CD14-positive monocyte (primary cell): ENCODE measurements around the gene RBFOX2. TPM values are rescaled to one million over a fixed set of nuclear protein-coding genes. Genes with fewer than 3 reads are reported as not detected.

Experiments
- DNase-seq, 3 donors: peaks; one replicate each; pipeline ENCODE4 v3.0.0-alpha.2; 2011 to 2022
- H2AFZ ChIP-seq: 2 replicates; pipeline ENCODE4 v1.6.0; 2012; ENCODE audit warnings: mild to moderate bottlenecking, low read depth, low read length, inconsistent platforms; ENCODE audit not compliant: insufficient read depth, poor library complexity, severe bottlenecking
- H3K27ac ChIP-seq, 2 donors: 1 replicate in 1 of 2; 2 replicates in 1 of 2; pipeline ENCODE4 v1.5.1; 2012 to 2013; ENCODE audit warnings: low read length in 2 of 2, control low read depth in 1 of 2, inconsistent platforms in 1 of 2, low read depth in 1 of 2, mild to moderate bottlenecking in 1 of 2
- H3K27me3 ChIP-seq, 2 donors: one replicate each; pipeline versions ENCODE4 v1.6.0 to v1.6.1; 2011 to 2013; ENCODE audit warnings: low read length in 2 of 2; ENCODE audit not compliant: control insufficient read depth in 2 of 2, insufficient read depth in 2 of 2
- H3K36me3 ChIP-seq, 2 donors: replicated peaks in 1 of 2; 1 replicate in 1 of 2; 2 replicates in 1 of 2; pipeline versions ENCODE4 v1.5.1 to v1.6.1; 2012 to 2013; ENCODE audit warnings: low read length in 2 of 2, control low read depth in 1 of 2, inconsistent platforms in 1 of 2, mild to moderate bottlenecking in 1 of 2; ENCODE audit not compliant: insufficient read depth in 2 of 2, control insufficient read depth in 1 of 2
- H3K4me1 ChIP-seq, 2 donors: 1 replicate in 1 of 2; 2 replicates in 1 of 2; pipeline versions ENCODE4 v1.5.1 to v1.6.1; 2012 to 2013; ENCODE audit warnings: low read length in 2 of 2, control low read depth in 1 of 2, inconsistent platforms in 1 of 2, mild to moderate bottlenecking in 1 of 2, moderate library complexity in 1 of 2; ENCODE audit not compliant: insufficient read depth in 2 of 2, control insufficient read depth in 1 of 2
- H3K4me2 ChIP-seq: replicated peaks from 2 replicates; pipeline ENCODE3; 2012; ENCODE audit warnings: low read length, moderate library complexity, mild to moderate bottlenecking; ENCODE audit not compliant: poor library complexity, severe bottlenecking; ENCODE audit errors: extremely low read depth
- H3K4me3 ChIP-seq, 3 experiments: fragments of 200-600 bp in 1 of 3; sonication (generic) in 1 of 3; replicated peaks in 1 of 3; 1 replicate in 2 of 3; 2 replicates in 1 of 3; pipeline ENCODE4 v1.5.1; 2011 to 2013; ENCODE audit warnings: low read length in 3 of 3, mild to moderate bottlenecking in 3 of 3, control low read depth in 2 of 3, low read depth in 2 of 3, inconsistent platforms in 1 of 3, moderate library complexity in 1 of 3
- H3K79me2 ChIP-seq: 2 replicates; pipeline ENCODE4 v1.6.0; 2012; ENCODE audit warnings: mild to moderate bottlenecking, control low read depth, inconsistent platforms, low read length, moderate library complexity; ENCODE audit not compliant: insufficient read depth
- H3K9ac ChIP-seq: 2 replicates; pipeline ENCODE4 v1.6.0; 2017; ENCODE audit warnings: low read length, mild to moderate bottlenecking; ENCODE audit not compliant: insufficient read depth, poor library complexity, severe bottlenecking
- H3K9me3 ChIP-seq, 2 donors: replicated peaks in 1 of 2; 1 replicate in 1 of 2; 2 replicates in 1 of 2; pipeline versions ENCODE4 v1.5.1 to v1.6.1; 2012 to 2013; ENCODE audit warnings: low read length in 2 of 2, control low read depth in 1 of 2; ENCODE audit not compliant: control insufficient read depth in 1 of 2, insufficient read depth in 1 of 2
- H4K20me1 ChIP-seq: 2 replicates; pipeline ENCODE4 v1.6.0; 2012; ENCODE audit warnings: mild to moderate bottlenecking, low read length, control low read depth, moderate library complexity; ENCODE audit not compliant: insufficient read depth
- H3K27ac Mint-ChIP-seq, 7 donors: one replicate each; pipeline ENCODE4 v1.8.0; 2020; ENCODE audit warnings: mild to moderate bottlenecking in 7 of 7, mixed read lengths in 7 of 7, moderate library complexity in 6 of 7, inconsistent platforms in 2 of 7
- H3K27me3 Mint-ChIP-seq, 3 donors: one replicate each; pipeline ENCODE4 v1.8.0; 2021 to 2022; ENCODE audit warnings: low read depth in 3 of 3, mild to moderate bottlenecking in 3 of 3, mixed read lengths in 3 of 3, moderate library complexity in 3 of 3, inconsistent platforms in 1 of 3
- H3K36me3 Mint-ChIP-seq, 2 donors: one replicate each; pipeline ENCODE4 v1.8.0; 2020; ENCODE audit warnings: mixed read lengths in 2 of 2, inconsistent platforms in 1 of 2, mild to moderate bottlenecking in 1 of 2
- H3K4me1 Mint-ChIP-seq: one replicate; pipeline ENCODE4 v1.8.0; 2020; ENCODE audit warnings: mild to moderate bottlenecking, mixed read lengths
- H3K4me3 Mint-ChIP-seq, 2 donors: one replicate each; pipeline ENCODE4 v1.8.0; 2020; ENCODE audit warnings: mild to moderate bottlenecking in 2 of 2, mixed read lengths in 2 of 2, moderate library complexity in 1 of 2
- H3K9me3 Mint-ChIP-seq, 7 donors: one replicate each; pipeline ENCODE4 v1.8.0; 2020 to 2022; ENCODE audit warnings: mixed read lengths in 7 of 7, mild to moderate bottlenecking in 6 of 7, moderate library complexity in 6 of 7, inconsistent platforms in 2 of 7
- WGBS: methylation state at CpG from one replicate; pipeline ENCODE4 v1.1.5; 2013; ENCODE audit warnings: missing lambda C conversion rate; ENCODE audit not compliant: insufficient coverage; 5-methylcytosine and 5-hydroxymethylcytosine counted together
- intact Hi-C, 2 donors: fragments of 100-400 bp; cut with micrococcal nuclease; formaldehyde crosslinking; loops; one replicate each; pipeline versions ENCODE4 v1.15.0 to v1.15.1; 2023
- polyA plus RNA-seq, 3 donors: library from polyadenylated mRNA; depleted of rRNA in 1 of 3; unstranded in 2 of 3; stranded (reverse) in 1 of 3; fragments of 300-500 nt in 2 of 3; fragments of >200 nt in 1 of 3; fragmentation: Illumina TruSeq in 2 of 3; gene quantifications; 1 replicate in 2 of 3; 2 replicates in 1 of 3; pipeline ENCODE4 v1.2.3, GENCODE V29; 2012 to 2021
- TF ChIP-seq, protein P1 (sequence below): fragments of 200-600 bp; IDR thresholded peaks from one replicate; pipeline ENCODE4 v1.8.0; 2022; ENCODE audit warnings: antibody characterized with exemption, mild to moderate bottlenecking

RBFOX2 gene
- polyA plus RNA-seq, 3 donors = not detected

DNA sequence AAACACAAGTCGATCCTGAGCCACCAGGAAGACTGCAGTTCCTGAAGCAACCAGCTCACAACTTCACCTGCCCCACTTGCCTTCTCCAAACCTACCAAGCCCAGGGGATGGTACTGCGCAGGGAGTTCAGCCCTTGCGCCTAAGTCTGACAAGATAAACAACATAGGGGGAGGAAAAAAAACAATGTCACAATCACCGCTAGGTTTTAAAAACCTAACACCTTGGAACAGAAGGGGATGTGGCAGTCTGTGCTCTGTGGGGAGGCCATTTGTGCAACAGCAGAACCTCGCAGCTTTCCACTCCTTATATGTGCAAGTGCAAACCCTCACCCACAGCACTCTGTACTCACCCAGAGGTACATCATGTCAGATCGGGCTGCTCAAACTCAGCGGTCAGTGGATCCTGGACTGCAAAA is 134.2 kb downstream of the RBFOX2 start:
- no CpG with 5 or more reads among the region's 7 CpGs for WGBS
- Histone ChIP-seq H3K4me2 (no peak overlapping the region), H2AFZ (peak overlapping the region; percentile 36)

DNA sequence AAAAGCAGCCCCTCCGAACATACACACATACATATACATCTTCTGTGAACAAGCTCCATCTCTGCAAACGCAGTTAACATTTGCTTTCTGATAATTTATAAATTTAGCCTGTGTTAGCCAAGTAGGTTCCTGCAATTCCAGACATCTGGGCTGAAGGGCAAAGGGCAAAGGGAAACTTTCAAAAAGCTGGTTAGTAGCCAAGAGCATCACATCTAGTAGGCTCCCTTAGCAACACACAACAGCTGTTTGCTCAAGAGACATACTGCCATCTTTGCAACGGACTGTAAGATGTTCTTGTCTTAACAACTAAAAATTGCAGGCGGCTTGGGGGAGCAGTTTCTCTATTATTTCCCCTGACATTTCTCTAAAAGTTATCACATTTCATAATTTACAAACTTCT is 134.9 kb downstream of the RBFOX2 start:
- H2AFZ ChIP-seq = no peak overlapping the region
- 100% methylated on average over 1 of the region's 4 CpGs for WGBS
- no peak overlapping the region for H3K4me3 ChIP-seq
- DNase-seq = no peak
- no peak overlapping the region for H3K9ac ChIP-seq
- TF ChIP-seq, protein P1, sequence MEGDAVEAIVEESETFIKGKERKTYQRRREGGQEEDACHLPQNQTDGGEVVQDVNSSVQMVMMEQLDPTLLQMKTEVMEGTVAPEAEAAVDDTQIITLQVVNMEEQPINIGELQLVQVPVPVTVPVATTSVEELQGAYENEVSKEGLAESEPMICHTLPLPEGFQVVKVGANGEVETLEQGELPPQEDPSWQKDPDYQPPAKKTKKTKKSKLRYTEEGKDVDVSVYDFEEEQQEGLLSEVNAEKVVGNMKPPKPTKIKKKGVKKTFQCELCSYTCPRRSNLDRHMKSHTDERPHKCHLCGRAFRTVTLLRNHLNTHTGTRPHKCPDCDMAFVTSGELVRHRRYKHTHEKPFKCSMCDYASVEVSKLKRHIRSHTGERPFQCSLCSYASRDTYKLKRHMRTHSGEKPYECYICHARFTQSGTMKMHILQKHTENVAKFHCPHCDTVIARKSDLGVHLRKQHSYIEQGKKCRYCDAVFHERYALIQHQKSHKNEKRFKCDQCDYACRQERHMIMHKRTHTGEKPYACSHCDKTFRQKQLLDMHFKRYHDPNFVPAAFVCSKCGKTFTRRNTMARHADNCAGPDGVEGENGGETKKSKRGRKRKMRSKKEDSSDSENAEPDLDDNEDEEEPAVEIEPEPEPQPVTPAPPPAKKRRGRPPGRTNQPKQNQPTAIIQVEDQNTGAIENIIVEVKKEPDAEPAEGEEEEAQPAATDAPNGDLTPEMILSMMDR = no peak
- no peaks in the 10 kb centered on the region for H3K27me3 ChIP-seq
- Mint-ChIP-seq H3K4me1 (peaks cover 19% of the 10 kb centered on the region), H3K27ac (no peak overlapping the region), H3K27me3 (peaks cover 2 to 6% (median 4%) of the 10 kb centered on the region in 3 donors), H3K9me3 (peaks cover 0 to 1% (median 0%) of the 10 kb centered on the region in 7 donors), H3K36me3 (no peaks in the 10 kb centered on the region), H3K4me3 (no peak overlapping the region)
- intact Hi-C loops = no loop called here
- no peak overlapping the region for H3K4me2 ChIP-seq
- no peaks in the 10 kb centered on the region for H3K9me3 ChIP-seq
- H3K79me2 ChIP-seq = no peaks in the 10 kb centered on the region
- no peaks in the 10 kb centered on the region for H3K36me3 ChIP-seq
- no peaks in the 10 kb centered on the region for H4K20me1 ChIP-seq
- H3K27ac ChIP-seq = no peak overlapping the region
- H3K4me1 ChIP-seq = peaks cover 9 to 10% of the 10 kb centered on the region in 2 donors

More for the DNA sequence above, 134.2 kb downstream of the RBFOX2 start:
- Mint-ChIP-seq H3K4me3 (no peak overlapping the region), H3K27ac (no peak overlapping the region), H3K4me1 (peaks cover 19% of the 10 kb centered on the region), H3K9me3 (no peaks in the 10 kb centered on the region), H3K27me3 (peaks cover 2 to 4% (median 2%) of the 10 kb centered on the region in 3 donors), H3K36me3 (no peaks in the 10 kb centered on the region)
- no peak for DNase-seq
- no peaks in the 10 kb centered on the region for H3K36me3 ChIP-seq
- intact Hi-C loops = no loop called here
- no peaks in the 10 kb centered on the region for H3K79me2 ChIP-seq
- peaks cover 9 to 10% of the 10 kb centered on the region in 2 donors for H3K4me1 ChIP-seq
- no peaks in the 10 kb centered on the region for H3K9me3 ChIP-seq
- no peak overlapping the region for H3K4me3 ChIP-seq
- H4K20me1 ChIP-seq = no peaks in the 10 kb centered on the region
- no peak overlapping the region for H3K27ac ChIP-seq
- TF ChIP-seq, protein P1 = no peak
- H3K27me3 ChIP-seq = no peaks in the 10 kb centered on the region
- H3K9ac ChIP-seq = no peak overlapping the region
